ENCODE data around the gene PDE4B. TPM values are rescaled to one million over a fixed set of nuclear protein-coding genes. Genes with fewer than 3 reads are reported as not detected.
A peak's percentile ranks its signal among the peaks of the same experiment; 100 is the strongest.

PDE4B gene
- total RNA-seq, 1 experiment from 2014 or later, result 3.3 TPM

DNA sequence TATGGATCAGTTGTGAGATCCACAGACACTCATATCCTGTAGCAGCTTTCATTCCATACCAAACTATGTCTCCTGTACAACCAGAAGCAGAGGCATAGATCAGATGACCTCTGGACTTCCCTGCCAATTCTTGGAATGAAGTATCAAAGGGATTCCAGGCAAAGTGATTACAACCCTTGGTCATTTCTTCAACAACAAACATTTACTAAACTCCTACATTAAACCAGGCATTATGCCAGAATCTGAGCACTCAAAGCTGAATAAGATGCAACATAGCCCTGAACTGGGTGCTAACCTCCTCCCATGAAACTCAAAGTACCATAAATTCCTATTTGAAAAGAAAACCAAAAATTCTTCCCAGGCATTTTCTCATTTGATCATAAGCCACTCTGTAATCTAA lies 620.0 kb downstream of the PDE4B start:
- DNase-seq (ENCODE audit: unreplicated experiment), result no peak
- BruUV-seq (replicated peaks), result no TSS peak
- no peak for TF ChIP-seq CTCF (IDR thresholded peaks at IDR 0.05; ENCODE audit: unreplicated experiment)
- Mint-ChIP-seq H3K4me3 (ENCODE audit: unreplicated experiment) (no peak overlapping the region), H3K36me3 (ENCODE audit: insufficient read depth, unreplicated experiment) (no peaks in the 10 kb centered on the region), H3K27ac (ENCODE audit: low read depth, unreplicated experiment) (no peak overlapping the region), H3K9me3 (ENCODE audit: unreplicated experiment) (peaks cover 25% of the 10 kb centered on the region), H3K4me1 (ENCODE audit: insufficient read depth, unreplicated experiment) (peaks cover 13% of the 10 kb centered on the region), H3K27me3 (ENCODE audit: insufficient read depth, unreplicated experiment) (no peaks in the 10 kb centered on the region)
- intact Hi-C loops (cut with micrococcal nuclease), result no loop called here
- POLR2A ChIA-PET, result no interaction called here
- CTCF ChIA-PET, result interaction anchor here (1.0 kb wide), 2 partner anchors 34 to 170 kb away, joined by 3 read pairs; no protein-coding TSS in a partner anchor

DNA sequence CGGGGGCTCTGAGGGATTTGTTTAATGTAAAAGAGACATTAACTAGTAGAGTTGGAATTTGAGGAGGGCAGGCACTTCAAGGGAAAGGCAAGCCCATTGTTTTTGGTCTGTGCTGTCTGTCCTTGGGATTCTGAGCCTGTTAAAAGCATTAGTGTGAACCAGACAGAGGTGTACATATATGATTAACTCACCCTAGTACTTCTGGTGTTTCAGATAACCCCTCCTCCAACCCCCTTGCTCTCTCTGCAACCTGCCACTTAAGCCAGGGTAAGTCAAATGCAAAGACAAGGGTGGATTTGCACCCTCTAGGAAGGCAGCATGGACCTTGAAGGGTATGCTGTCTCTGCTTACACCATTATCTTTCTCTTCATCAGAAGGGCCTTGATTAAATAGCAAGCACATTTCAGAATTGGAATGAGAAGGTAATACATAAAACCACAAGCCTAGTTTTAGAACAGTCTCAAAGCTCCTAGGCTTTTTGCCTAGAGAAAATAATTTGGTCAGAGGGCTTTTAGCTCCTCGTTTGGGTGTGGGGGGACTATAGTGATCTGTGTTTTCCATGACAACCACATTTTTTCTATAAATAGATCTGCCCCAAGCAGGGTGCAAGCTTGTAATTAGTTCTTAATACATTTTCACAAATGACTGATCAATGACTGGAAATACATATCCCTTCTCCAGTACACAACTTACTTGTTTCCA lies 620.6 kb downstream of the PDE4B start:
- DNase-seq (ENCODE audit: unreplicated experiment), result no peak
- no peaks in the 10 kb centered on the region for H3K27me3 Mint-ChIP-seq (ENCODE audit: insufficient read depth, unreplicated experiment)
- intact Hi-C loops (cut with micrococcal nuclease), result no loop called here
- H3K4me3 Mint-ChIP-seq (ENCODE audit: unreplicated experiment), result no peak overlapping the region
- H3K36me3 Mint-ChIP-seq (ENCODE audit: insufficient read depth, unreplicated experiment), result no peaks in the 10 kb centered on the region
- BruUV-seq (replicated peaks), result no TSS peak
- no peak overlapping the region for H3K27ac Mint-ChIP-seq (ENCODE audit: low read depth, unreplicated experiment)
- ChIA-PET CTCF (interaction anchor here (0.9 to 1.0 kb wide), 3 partner anchors 34 to 171 kb away, joined by 3 read pairs; no protein-coding TSS in a partner anchor), POLR2A (interaction anchor here (1.3 kb wide), 1 partner anchor 23 kb away, joined by 3 read pairs; no protein-coding TSS in a partner anchor)
- peaks cover 28% of the 10 kb centered on the region for H3K9me3 Mint-ChIP-seq (ENCODE audit: unreplicated experiment)
- TF ChIP-seq CTCF (IDR thresholded peaks at IDR 0.05; ENCODE audit: unreplicated experiment), result no peak
- peaks cover 13% of the 10 kb centered on the region for H3K4me1 Mint-ChIP-seq (ENCODE audit: insufficient read depth, unreplicated experiment)

- TF ChIP-seq CTCF (IDR thresholded peaks at IDR 0.05; ENCODE audit: unreplicated experiment), result no peak
- ChIA-PET POLR2A (interaction anchor here (0.9 to 1.3 kb wide), 2 partner anchors 22 to 63 kb away, joined by 3 to 4 read pairs; no protein-coding TSS in a partner anchor), CTCF (interaction anchor here (0.6 to 1.1 kb wide), 4 partner anchors 9 to 206 kb away, joined by 3 read pairs; no protein-coding TSS in a partner anchor)
- H3K9me3 Mint-ChIP-seq (ENCODE audit: unreplicated experiment), result peaks cover 28% of the 10 kb centered on the region
- DNase-seq (ENCODE audit: unreplicated experiment), result no peak
- H3K4me3 Mint-ChIP-seq (ENCODE audit: unreplicated experiment), result no peak overlapping the region
- no peaks in the 10 kb centered on the region for H3K27me3 Mint-ChIP-seq (ENCODE audit: insufficient read depth, unreplicated experiment)
- intact Hi-C loops (cut with micrococcal nuclease), result no loop called here
- no peak overlapping the region for H3K27ac Mint-ChIP-seq (ENCODE audit: low read depth, unreplicated experiment)
- BruUV-seq (replicated peaks), result no TSS peak
- H3K36me3 Mint-ChIP-seq (ENCODE audit: insufficient read depth, unreplicated experiment), result no peaks in the 10 kb centered on the region
- H3K4me1 Mint-ChIP-seq (ENCODE audit: insufficient read depth, unreplicated experiment), result peaks cover 13% of the 10 kb centered on the region
These were observed 621.1 kb downstream of the PDE4B start for GRCh38 chr1:66413838-66414175.

- no peak for DNase-seq (ENCODE audit: unreplicated experiment)
- no peaks in the 10 kb centered on the region for H3K27me3 Mint-ChIP-seq (ENCODE audit: insufficient read depth, unreplicated experiment)
- ChIA-PET CTCF (interaction anchor here (0.7 to 1.1 kb wide), 2 partner anchors 30 to 144 kb away, joined by 3 to 4 read pairs; no protein-coding TSS in a partner anchor), POLR2A (no interaction called here)
- peaks cover 27% of the 10 kb centered on the region for H3K9me3 Mint-ChIP-seq (ENCODE audit: unreplicated experiment)
- BruUV-seq (replicated peaks), result no TSS peak
- H3K36me3 Mint-ChIP-seq (ENCODE audit: insufficient read depth, unreplicated experiment), result no peaks in the 10 kb centered on the region
- H3K4me1 Mint-ChIP-seq (ENCODE audit: insufficient read depth, unreplicated experiment), result peaks cover 13% of the 10 kb centered on the region
- H3K27ac Mint-ChIP-seq (ENCODE audit: low read depth, unreplicated experiment), result peak overlapping the region; percentile 17
- H3K4me3 Mint-ChIP-seq (ENCODE audit: unreplicated experiment), result no peak overlapping the region
- intact Hi-C loops (cut with micrococcal nuclease), result no loop called here
- no peak for TF ChIP-seq CTCF (IDR thresholded peaks at IDR 0.05; ENCODE audit: unreplicated experiment)
These were observed 622.6 kb downstream of the PDE4B start for GRCh38 chr1:66415281-66415680.

Data from MCF 10A (cell line).